Occipital lobe (tissue), 2 donors: ENCODE results near the gene AP2S1. TPM values are rescaled to one million over a fixed set of nuclear protein-coding genes. Genes with fewer than 3 reads are reported as not detected.
"Not testable (repeated sequence)": the region's sequence is repeated elsewhere in the genome, so short reads cannot be mapped to it uniquely, and the experiment has no call there.

Experiments
- DNase-seq: peaks from one replicate; lab custom pipeline; 2025; lab: John Stamatoyannopoulos, UW
- total RNA-seq: library from RNA; depleted of rRNA; stranded (reverse); fragments of >200 nt; gene quantifications from one replicate; pipeline ENCODE4 v1.2.3, GENCODE V29; 2014

Gene AP2S1
- 49.1 TPM for total RNA-seq

GRCh38 chr19:46850228-46851203 is at the start of gene AP2S1:
Gene AP2S1 (minus strand): TSS chr19:46850846. CDS start chr19:46850766, 80 bp downstream.
- DNase-seq = peak; percentile 96

- DNase-seq = no peak
Measured at GRCh38 chr19:46900341-46900740, 49.7 kb upstream of the AP2S1 start.

- DNase-seq = peak; percentile 31
Measured at GRCh38 chr19:46898731-46899130, 48.1 kb upstream of the AP2S1 start.

- no peak for DNase-seq
Measured at GRCh38 chr19:46896076-46896794, 45.6 kb upstream of the AP2S1 start.

- no peak for DNase-seq
Measured at GRCh38 chr19:46892252-46893179, 41.9 kb upstream of the AP2S1 start.

- DNase-seq = no peak
Measured at GRCh38 chr19:46890423-46891170, 40.0 kb upstream of the AP2S1 start.

GRCh38 chr19:46887240-46887782 is 36.7 kb upstream of the AP2S1 start:
- no peak for DNase-seq

GRCh38 chr19:46886546-46887239 is 36.0 kb upstream of the AP2S1 start:
- DNase-seq = no peak

GRCh38 chr19:46885411-46885810 is 34.8 kb upstream of the AP2S1 start:
- no peak for DNase-seq

GRCh38 chr19:46882751-46883150 is 32.1 kb upstream of the AP2S1 start:
- DNase-seq = not testable (repeated sequence)

- no peak for DNase-seq
Measured at GRCh38 chr19:46882034-46882433, 31.4 kb upstream of the AP2S1 start.

- DNase-seq = no peak
Measured at GRCh38 chr19:46881092-46881491, 30.4 kb upstream of the AP2S1 start.

GRCh38 chr19:46880431-46880830 is 29.8 kb upstream of the AP2S1 start:
- DNase-seq = no peak

GRCh38 chr19:46878613-46879375 is 28.1 kb upstream of the AP2S1 start:
- no peak for DNase-seq

- DNase-seq = no peak
Measured at GRCh38 chr19:46875657-46876056, 25.0 kb upstream of the AP2S1 start.

GRCh38 chr19:46875234-46875633 is 24.6 kb upstream of the AP2S1 start:
- no peak for DNase-seq

- DNase-seq = no peak
Measured at GRCh38 chr19:46872967-46873366, 22.3 kb upstream of the AP2S1 start.

- not testable (repeated sequence) for DNase-seq
Measured at GRCh38 chr19:46871173-46871572, 20.5 kb upstream of the AP2S1 start.
